ENCODE data around the gene PAK6.

Gene PAK6

DNA sequence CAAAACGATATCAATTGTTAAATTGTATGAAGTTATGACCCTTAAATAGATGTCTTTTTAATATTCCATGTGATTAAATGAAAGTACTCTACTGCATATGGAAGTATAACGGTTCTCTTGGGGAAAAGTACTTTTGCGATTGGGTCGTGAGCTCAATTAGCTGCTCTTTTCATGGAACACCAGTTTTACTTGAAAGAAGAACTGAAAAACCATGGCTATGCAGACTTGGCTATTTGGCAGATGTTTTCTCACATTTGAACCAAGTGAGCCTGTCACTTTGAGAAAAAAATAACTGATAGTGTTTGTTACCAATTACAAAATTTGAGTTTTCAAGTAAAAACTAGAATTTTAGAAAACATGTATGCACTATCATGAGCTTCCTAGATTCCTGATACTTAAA, 78.7 kb downstream of the PAK6 start:
- Histone ChIP-seq H4K20me1 (ENCODE audit: insufficient read depth, low read length) (no peaks in the 10 kb centered on the region), H3K4me3 (ENCODE audit: low read depth in 1 of 2, low read length in 2 of 2) (no peak overlapping the region), H3K27me3 (ENCODE audit: insufficient read depth, low read length, poor library complexity) (peaks cover 8% of the 10 kb centered on the region), H3K4me1 (ENCODE audit: insufficient read depth, low read length) (peaks cover 17% of the 10 kb centered on the region), H3K36me3 (ENCODE audit: insufficient read depth, low read length) (no peaks in the 10 kb centered on the region), H3K9me3 (ENCODE audit: insufficient read depth, low read length, severe bottlenecking) (no peaks in the 10 kb centered on the region), H3K4me2 (ENCODE audit: insufficient read depth, low read length) (no peak overlapping the region), H2AFZ (ENCODE audit: low read depth, low read length) (no peak overlapping the region), H3K79me2 (ENCODE audit: insufficient read depth, low read length) (no peaks in the 10 kb centered on the region), H3K9ac (ENCODE audit: low read depth, low read length) (no peak overlapping the region), H3K27ac (ENCODE audit: low read length) (no peak overlapping the region)
- DNase-seq (no peak), ATAC-seq (ENCODE audit: insufficient read depth, low read depth) (no peak)
- no peak for TF ChIP-seq EZH2 (IDR thresholded peaks at IDR 0.05; ENCODE audit: borderline replicate concordance, low read depth, low read length, severe bottlenecking)
- TF ChIP-seq CTCF (IDR thresholded peaks at IDR 0.05; ENCODE audit: borderline replicate concordance, extremely low read depth, low read length, poor library complexity, severe bottlenecking) = no peak

DNA sequence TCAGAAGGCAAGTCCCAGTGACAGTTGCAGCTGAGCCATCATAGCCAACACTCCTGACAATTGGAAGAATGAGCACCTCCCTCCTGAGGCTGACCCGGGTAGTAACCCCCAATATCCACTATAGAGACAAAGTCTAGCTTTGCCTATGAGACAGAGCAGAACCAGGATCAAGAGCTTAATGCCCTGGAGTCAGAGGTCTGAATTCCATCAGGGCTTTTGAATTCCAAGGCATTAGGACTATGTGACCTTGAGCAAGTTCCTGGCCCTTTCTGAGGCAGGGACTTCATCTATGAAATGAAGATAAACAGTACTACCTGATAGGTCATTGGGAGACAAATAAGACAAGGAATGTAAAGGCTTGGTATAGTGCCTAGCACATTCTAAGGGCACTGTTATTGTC, 81.5 kb downstream of the PAK6 start:
- Histone ChIP-seq H3K4me1 (ENCODE audit: insufficient read depth, low read length) (peaks cover 28% of the 10 kb centered on the region), H3K36me3 (ENCODE audit: insufficient read depth, low read length) (no peaks in the 10 kb centered on the region), H3K27me3 (ENCODE audit: insufficient read depth, low read length, poor library complexity) (peaks cover 5% of the 10 kb centered on the region), H3K4me2 (ENCODE audit: insufficient read depth, low read length) (no peak overlapping the region), H3K27ac (ENCODE audit: low read length) (no peak overlapping the region), H4K20me1 (ENCODE audit: insufficient read depth, low read length) (no peaks in the 10 kb centered on the region), H3K4me3 (ENCODE audit: low read depth in 1 of 2, low read length in 2 of 2) (no peak overlapping the region), H3K79me2 (ENCODE audit: insufficient read depth, low read length) (no peaks in the 10 kb centered on the region), H2AFZ (ENCODE audit: low read depth, low read length) (no peak overlapping the region), H3K9ac (ENCODE audit: low read depth, low read length) (no peak overlapping the region), H3K9me3 (ENCODE audit: insufficient read depth, low read length, severe bottlenecking) (no peaks in the 10 kb centered on the region)
- TF ChIP-seq EZH2 (IDR thresholded peaks at IDR 0.05; ENCODE audit: borderline replicate concordance, low read depth, low read length, severe bottlenecking) = no peak
- no peak for TF ChIP-seq CTCF (IDR thresholded peaks at IDR 0.05; ENCODE audit: borderline replicate concordance, extremely low read depth, low read length, poor library complexity, severe bottlenecking)
- ATAC-seq (ENCODE audit: insufficient read depth, low read depth) (no peak), DNase-seq (no peak)

DNA sequence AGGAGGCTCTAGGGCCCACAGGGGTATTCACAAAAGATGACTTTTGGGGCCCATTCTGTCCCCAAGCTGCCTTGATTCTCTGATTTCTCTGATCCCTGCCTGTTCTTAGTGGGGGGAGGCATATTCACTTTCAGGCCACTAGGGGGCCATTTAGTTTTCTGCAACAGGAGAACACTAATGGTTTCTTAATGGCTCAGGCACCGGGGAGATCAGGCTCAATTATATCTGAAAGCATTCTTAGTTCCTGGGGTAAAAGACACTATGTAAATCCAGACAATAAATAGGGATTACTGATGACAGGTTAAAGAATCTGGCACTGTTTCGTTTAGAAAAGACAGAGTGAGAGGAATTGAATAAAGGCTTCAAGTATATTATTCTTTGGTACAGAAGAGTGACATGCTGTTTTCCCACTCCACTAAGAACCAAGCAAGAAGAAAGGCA, 82.1 kb downstream of the PAK6 start:
- Histone ChIP-seq H3K4me2 (ENCODE audit: insufficient read depth, low read length) (no peak overlapping the region), H3K4me1 (ENCODE audit: insufficient read depth, low read length) (peaks cover 31% of the 10 kb centered on the region), H3K79me2 (ENCODE audit: insufficient read depth, low read length) (no peaks in the 10 kb centered on the region), H4K20me1 (ENCODE audit: insufficient read depth, low read length) (no peaks in the 10 kb centered on the region), H2AFZ (ENCODE audit: low read depth, low read length) (no peak overlapping the region; the same call in 1 of the 2 replicates), H3K36me3 (ENCODE audit: insufficient read depth, low read length) (no peaks in the 10 kb centered on the region), H3K27ac (ENCODE audit: low read length) (no peak overlapping the region), H3K27me3 (ENCODE audit: insufficient read depth, low read length, poor library complexity) (peaks cover 4% of the 10 kb centered on the region), H3K4me3 (ENCODE audit: low read depth in 1 of 2, low read length in 2 of 2) (no peak overlapping the region), H3K9me3 (ENCODE audit: insufficient read depth, low read length, severe bottlenecking) (no peaks in the 10 kb centered on the region), H3K9ac (ENCODE audit: low read depth, low read length) (no peak overlapping the region)
- ATAC-seq (ENCODE audit: insufficient read depth, low read depth) (peak; percentile 45), DNase-seq (peak; percentile 65)
- TF ChIP-seq EZH2 (IDR thresholded peaks at IDR 0.05; ENCODE audit: borderline replicate concordance, low read depth, low read length, severe bottlenecking) (no peak), CTCF (IDR thresholded peaks at IDR 0.05; ENCODE audit: borderline replicate concordance, extremely low read depth, low read length, poor library complexity, severe bottlenecking) (peak; percentile 87)

All from DND-41 (cell line).